ACHN (cell line): ENCODE measurements around the gene RDH14.
A peak's percentile ranks its signal among the peaks of the same experiment; 100 is the strongest.

ENCODE experiments used
- DNase-seq: peaks from one replicate; pipeline ENCODE4 v3.0.0-alpha.2; 2015
- in situ Hi-C: cut with HindIII; loops from 2 replicates; pipeline ENCODE4 v1.10.0; 2017; ENCODE audit warnings: low sequenced_read_pairs, low pct_ligation_motif_present, low pct_unique_long_range_greater_than_20kb

The RDH14 gene

DNA sequence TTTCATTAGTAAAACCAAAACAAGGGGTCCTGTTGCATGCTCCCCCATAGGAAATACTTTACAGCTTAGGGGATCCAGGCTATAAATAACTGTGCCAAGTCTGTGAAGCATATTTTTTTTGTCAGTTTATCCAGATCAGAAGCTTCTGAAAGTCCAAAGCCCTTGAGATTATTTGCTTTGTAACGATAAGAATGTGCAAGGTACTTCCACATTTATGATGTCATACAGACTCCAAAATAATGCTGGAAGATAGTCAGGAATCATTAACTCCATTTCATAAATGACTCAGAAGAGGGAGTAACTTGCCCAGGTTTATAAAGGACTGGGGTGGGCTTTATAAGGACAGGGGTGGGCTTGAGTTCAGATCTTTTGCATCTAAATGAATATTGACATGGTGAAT, 29.3 kb downstream of the RDH14 start:
- DNase-seq, result no peak
- in situ Hi-C loops, result no loop called here

- in situ Hi-C loops, result no loop called here
- DNase-seq, result no peak
Measured at GRCh38 chr2:18527822-18528221, 32.6 kb downstream of the RDH14 start.

- in situ Hi-C loops, result no loop called here
Measured at GRCh38 chr2:18527326-18527725, 33.1 kb downstream of the RDH14 start.

DNA sequence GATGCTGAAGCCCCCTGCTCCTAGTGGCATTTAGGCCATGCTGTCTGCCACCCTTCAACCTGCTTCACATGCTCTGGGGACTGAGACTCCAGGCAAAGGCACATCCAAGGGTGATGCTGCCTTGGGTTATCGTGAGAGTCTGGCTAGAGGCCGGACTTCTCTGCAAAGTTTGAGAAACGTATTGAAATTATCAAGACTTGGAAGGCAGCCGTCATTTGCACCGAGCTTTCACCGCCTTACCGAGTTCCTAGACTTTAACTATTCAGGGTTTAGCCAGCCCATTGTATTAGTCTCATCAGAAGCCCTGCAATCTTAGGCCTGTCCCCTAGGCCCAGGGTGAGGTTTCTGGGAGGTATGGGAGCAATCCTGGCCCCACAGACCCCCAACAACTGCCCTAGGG, 34.0 kb downstream of the RDH14 start:
- in situ Hi-C loops, result no loop called here
- no peak for DNase-seq

More at GRCh38 chr2:18527326-18527725, 33.1 kb downstream of the RDH14 start:
- DNase-seq, result no peak

DNA sequence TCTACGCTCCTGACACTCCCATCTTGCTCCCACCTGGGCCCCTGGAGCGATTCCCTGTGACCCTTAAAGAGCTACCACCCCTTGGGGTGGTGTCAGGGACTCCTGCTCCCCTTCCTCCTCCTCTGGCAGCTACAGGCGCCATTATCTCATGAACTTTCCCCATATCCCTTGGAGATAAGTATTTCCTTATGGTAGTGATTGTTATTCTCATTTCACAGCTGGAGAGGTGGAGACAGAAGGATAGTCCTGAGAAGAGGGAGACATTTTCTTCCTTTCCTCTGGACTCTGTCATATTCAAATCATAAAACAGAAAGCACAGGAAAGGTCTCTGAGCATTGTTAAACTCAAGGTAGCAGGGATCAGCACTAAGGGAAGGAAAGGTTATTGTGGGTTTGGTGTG, 34.6 kb downstream of the RDH14 start:
- DNase-seq, result no peak
- in situ Hi-C loops, result no loop called here

DNA sequence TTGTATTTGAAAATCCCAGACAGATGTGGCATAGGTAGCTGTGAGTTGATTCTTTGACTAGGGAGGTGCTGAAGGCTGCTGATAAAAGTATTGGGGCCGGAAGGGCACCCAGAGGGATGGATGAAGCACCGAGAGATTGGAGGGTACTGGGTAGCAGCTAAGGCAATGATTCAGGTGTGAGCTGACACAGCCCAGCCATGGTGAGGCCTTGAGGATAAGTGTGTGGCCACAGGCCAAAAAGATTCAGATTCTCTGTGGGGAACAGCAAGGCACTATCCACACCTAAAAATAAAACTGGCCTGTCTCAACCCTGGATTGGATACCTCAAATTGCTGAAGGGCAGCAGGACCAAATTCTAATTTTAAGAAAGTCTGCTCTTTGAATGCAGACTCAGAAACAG, 35.2 kb downstream of the RDH14 start:
- no peak for DNase-seq
- in situ Hi-C loops, result no loop called here

GRCh38 chr2:18522484-18523146, 37.8 kb downstream of the RDH14 start:
- in situ Hi-C loops, result no loop called here
- no peak for DNase-seq

DNA sequence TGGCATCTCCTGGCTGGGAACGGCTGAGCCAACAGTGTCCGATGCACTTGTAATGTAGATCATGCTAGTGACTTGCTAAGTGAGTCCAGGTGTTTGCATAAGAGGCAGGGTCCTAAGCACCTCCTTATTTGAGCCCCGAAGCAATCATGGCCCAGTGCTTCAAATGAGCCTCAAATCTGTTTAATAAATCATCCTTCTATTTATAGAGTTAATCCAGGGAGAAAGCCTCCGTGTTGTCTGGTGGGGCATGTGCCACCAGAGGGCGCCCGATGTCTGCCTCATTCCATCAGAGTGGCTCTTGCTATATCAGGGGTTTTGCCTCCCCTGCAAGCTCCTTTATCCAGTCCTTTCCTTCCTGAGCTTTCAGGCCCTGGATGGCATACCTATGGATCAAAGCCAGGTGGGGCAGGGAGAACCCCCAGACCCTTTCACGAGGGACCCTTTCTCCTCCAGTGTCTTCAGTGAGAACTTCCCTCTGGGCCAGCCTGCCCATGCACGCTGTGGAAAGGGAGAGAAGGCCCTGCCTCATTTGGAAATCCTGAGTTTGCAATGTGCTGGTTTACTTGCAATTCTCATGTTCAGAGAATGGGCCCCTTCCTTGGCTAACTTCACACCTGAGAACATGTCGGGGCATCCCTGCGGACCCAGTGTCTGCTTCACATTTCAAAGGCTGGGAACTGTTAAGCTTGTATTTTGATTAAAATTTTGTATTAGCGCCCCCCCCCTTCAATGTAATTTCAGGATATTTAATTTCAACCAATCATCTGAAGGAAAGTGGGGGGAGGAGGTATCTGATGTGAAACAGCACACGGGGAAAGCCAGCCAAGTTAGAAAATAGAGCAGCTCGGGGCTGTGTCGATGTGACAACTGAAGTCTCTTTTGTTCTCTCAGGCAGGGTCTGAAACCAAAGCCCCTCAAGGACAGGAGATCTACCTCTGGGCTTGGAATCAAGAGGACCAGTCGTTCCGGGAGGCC, 39.7 kb downstream of the RDH14 start:
- peak; percentile 65 for DNase-seq
- in situ Hi-C loops, result no loop called here

- in situ Hi-C loops, result no loop called here
- DNase-seq, result no peak
Measured at GRCh38 chr2:18519914-18520450, 40.5 kb downstream of the RDH14 start.

DNA sequence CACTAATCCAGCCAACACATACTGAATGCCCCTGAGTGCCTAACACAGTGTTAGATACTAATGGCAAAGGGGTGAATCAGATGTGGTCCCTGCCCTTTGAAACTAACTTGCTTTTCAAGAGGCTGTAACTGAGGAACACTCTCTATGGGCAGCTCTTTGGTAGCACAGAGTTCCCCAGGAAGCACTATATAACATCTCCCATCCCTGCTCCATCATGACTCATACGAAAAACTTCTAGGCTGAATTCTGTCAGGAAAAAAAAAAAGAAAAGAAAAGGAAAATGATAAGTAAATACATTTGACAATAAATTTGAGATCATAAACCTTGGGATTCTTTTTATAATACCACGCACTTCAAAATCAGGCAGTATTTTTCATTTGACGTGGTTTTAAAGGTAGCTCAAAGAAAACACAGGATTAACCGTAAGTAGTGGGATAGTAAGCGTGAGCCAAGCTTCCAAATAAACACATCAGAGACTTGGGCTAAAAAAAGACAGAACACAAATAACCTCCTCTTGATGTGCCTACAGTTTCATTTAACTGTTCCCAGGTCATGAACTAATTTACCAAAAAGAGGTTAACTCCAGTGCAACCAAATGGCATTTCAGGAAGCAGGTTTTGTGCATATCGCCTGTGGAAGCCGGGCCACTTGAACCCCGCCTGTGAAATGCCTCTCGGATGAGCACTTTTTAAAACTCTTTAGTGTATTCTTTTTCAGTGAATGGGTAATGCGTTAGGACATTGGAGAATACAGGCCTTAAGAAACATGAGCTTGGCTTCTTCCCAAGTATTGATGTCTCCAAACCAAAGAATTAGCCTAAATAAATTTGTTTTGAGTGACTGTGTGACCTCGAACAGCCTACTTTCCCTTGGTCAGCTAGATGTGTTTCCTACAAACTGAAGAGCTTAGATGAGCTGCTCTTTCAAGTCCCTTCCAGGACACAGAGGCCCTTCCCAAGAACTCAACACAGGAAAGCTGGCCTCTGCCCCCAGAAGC, 42.0 kb downstream of the RDH14 start:
- DNase-seq, result peak; percentile 6
- in situ Hi-C loops, result no loop called here

DNA sequence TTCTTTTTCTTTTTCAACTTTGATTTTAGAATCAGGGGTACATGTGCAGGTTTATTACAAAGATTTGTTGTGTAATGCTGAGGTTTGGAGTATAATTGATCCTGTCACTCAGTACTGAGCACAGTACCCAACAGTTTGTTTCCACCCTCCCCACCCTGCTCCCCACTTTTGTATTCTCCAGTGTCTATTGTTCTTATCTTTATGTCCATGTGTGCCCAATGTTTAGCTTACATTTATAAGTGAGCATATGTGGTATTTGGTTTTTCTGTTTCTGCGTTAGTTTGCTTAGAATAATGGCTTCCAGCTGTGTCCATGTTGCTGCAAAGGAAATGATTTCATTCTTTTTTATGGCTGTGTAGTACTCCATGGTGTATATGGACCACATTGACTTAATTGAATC, 43.1 kb downstream of the RDH14 start:
- no peak for DNase-seq
- in situ Hi-C loops, result no loop called here

DNA sequence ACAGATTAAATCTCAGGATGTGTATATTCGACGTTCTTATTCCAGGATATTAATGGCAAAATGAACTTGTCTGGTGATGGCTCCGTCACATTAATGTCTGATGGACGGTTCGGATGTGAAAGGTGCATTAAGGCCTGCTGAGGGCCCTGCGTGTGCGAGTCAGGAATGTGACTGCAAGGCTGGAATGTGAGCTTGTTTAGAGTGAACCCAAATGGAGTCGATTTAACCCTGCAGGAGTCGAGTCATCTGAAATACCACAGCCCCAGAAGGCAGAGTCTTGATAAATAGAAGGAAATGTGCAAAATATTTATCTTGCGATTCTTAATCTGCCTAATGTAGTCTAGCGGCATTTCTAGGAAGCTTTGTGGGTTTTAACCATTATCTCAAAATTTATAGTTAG, 44.3 kb downstream of the RDH14 start:
- DNase-seq, result no peak
- in situ Hi-C loops, result no loop called here

- no peak for DNase-seq
- in situ Hi-C loops, result no loop called here
Measured at GRCh38 chr2:18514526-18515461, 45.7 kb downstream of the RDH14 start.

GRCh38 chr2:18510775-18511174, 49.7 kb downstream of the RDH14 start:
- DNase-seq, result no peak
- in situ Hi-C loops, result no loop called here

- in situ Hi-C loops, result no loop called here
- no peak for DNase-seq
Measured at GRCh38 chr2:18506883-18507509, 53.5 kb downstream of the RDH14 start.

DNA sequence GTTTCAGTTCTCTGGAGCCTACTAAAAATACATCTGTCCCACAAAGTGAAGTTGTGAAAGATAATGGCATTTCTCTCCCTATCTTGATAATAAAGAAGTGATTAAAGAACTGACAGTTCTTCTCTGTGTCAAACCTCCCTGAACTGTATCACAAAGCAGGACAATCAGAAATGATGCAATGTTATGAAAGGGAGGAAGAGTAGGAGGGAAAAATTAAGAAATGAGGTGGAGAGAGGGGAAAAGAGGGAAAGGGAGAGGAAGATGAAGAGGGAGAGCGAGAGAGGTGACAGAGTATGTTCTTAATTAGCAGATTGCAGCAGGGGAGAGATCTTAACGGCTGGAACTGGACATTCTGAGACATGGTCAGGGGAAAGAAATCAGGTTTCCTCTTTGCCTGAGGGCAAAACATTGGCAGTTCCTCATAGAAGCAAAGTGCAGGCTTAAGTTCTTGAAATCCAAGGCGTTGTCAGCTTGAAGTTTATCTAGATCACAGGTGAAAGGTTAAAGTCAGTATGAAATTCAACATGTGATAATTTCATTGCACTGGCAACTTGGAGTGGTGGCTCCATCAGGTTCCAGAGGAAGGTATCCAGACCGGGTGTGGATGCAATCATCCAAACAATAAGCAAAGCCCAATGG, 54.6 kb downstream of the RDH14 start:
- no peak for DNase-seq
- in situ Hi-C loops, result no loop called here
